Measurements from ENCODE around the gene NPFFR1.
"Not testable (repeated sequence)": the region's sequence is repeated elsewhere in the genome, so short reads cannot be mapped to it uniquely, and the experiment has no call there.

The NPFFR1 gene

DNA sequence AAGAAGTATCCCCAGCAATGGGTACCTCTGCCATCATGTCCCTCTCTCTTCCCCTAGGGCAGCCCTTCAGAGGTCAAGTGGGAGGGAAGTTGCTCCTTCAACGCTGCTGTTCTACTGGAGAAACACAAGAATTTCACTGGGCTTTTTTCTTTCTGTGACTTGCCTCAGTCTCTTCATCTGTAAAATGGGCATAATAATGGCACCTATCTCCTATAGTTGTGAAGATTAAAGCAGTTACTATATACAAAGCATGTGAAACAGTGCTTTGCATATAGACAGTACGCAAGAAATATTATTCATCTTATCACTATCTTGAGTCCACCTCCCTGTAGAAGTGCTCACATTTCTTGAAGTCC, 1.6 kb upstream of the NPFFR1 start:
- DNase-seq (ENCODE audit: low spot score) = no peak

DNA sequence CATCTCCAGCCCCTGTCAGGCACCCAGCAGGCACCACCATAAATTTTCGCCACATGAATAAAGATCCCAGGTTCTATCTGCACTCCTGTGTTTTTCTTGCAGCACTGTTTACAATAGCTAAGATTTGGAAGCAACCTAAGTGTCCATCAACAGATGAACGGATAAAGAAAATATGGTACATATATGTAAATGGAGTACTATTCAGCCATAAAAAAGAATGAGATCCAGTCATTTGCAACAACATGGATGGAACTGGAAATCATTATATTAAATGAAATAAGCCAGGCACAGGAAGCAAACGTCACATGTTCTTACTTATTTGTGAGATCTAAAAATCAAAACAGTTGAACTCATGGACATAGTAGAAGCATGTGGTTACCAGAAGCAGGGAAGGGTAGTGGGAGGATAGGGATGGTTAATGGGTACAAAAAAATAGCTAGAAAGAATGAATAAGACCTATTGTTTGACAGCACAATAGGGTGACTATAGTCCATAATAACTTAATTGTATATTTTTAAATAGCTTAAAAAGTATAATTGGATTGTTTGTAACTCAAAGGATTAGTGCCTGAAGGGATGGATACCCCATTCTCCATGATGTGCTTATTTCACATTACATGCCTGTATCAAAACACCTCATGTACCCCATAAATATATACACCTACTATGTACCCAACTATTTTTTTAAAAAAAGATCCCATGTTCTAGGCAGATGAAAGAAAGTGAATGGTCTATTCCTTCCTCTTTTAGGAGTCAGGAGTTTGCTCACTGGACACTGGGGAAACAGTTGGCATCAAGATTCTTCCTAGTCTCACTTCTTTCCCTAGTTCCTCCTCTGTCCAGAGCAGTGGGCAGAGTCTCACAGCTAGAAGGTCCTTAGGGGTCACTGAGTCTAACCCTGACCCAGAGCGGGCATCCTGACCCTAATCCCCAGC, 1.0 kb upstream of the NPFFR1 start:
- no peak for DNase-seq (ENCODE audit: low spot score)

GRCh38 chr10:70283071-70283444, 746 bp downstream of the NPFFR1 start:
- DNase-seq (ENCODE audit: low spot score) = no peak

DNA sequence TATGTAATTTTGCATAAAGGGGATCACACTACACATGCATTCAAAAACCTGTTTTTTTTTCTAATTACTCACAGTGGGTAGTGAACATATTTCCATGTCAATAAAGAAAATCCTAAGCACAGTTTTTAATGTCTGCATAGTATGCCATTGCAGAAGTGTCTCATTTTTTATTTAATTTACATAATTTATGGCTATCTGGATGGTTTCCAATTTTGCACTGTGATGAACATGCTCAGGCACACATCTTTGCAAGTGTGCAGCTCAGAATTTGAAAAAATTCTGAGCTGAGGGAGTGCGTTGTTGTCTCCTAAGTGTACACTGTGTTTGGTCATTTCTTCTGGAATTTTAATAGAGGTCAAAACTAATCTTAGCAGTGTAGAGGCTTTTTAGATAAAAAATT, 2.2 kb downstream of the NPFFR1 start:
- no peak for DNase-seq (ENCODE audit: low spot score)

DNA sequence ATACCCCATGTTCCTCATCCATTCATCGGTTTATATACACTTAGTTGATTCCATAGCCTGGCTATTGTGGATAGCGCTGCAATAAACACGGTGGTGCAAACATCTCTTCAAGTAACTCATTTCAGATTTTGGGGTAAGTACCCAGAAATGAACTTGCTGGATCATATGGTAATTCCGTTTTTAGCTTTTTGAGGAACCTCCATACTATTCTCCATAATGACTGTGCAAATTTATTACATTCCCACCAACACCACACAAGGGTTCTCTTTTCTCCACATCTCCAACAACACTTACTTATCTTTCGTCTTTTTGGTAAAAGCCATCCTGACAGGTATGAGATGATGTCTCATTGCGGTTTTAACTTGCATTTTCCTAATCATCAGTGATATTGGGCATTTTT, 3.7 kb downstream of the NPFFR1 start:
- DNase-seq (ENCODE audit: low spot score) = no peak

DNA sequence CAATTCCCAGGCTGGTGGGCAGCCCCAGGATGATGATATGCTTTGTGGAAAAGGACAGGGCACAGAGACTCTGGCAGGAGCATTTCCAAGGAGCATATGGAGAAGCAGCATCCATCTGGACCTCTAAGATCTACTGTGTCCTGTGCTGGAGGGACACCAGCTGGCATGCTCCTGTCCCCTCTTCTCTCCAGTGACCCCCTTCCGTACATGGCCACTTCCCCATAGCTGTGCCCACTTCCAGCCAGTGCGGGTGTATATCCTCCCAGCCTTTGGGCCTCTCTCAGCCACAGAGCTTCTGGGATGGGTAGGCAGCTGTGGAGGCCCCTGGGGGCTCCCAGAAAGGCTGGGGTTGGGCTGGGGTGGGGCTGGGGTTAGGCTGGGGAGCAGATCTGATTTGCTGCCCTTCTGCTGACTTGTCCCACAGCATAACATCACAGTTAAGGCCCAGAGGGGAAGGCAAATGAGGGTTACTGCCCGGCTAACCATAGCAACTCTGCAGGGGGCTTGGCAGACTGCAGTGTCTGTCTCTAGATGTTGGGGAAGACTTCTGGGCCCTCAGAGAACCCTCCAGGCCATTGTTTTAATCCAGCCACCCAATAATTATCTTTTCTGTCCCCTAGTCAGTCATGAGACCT, 6.3 kb downstream of the NPFFR1 start:
- DNase-seq (ENCODE audit: low spot score) = no peak

- peak; percentile 83 for DNase-seq (ENCODE audit: low spot score)
Measured at GRCh38 chr10:70274643-70275042, 9.2 kb downstream of the NPFFR1 start.

GRCh38 chr10:70272925-70273316, 10.9 kb downstream of the NPFFR1 start:
- DNase-seq (ENCODE audit: low spot score) = peak; percentile 37

GRCh38 chr10:70271996-70272924, 11.5 kb downstream of the NPFFR1 start:
- DNase-seq (ENCODE audit: low spot score) = no peak

DNA sequence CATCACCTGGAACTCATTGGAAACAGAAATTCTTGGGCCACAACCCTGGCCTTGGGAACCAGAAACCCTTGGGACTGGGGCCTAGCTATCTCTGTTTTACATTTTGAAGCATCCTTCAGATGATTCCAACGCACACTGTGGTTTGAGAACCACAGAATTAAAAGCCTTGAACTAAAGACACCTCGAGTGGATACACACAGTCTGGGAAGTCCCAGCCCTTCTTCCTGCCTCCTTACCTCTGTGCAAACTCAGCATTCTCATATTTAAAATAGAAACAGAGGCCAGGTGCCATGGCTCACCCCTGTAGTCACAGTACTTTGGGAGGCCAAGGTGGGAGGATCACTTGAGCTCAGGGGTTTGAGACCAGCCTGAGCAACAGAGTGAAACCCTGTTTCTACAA, 12.9 kb downstream of the NPFFR1 start:
- DNase-seq (ENCODE audit: low spot score) = no peak

- no peak for DNase-seq (ENCODE audit: low spot score)
Measured at GRCh38 chr10:70269741-70270140, 14.1 kb downstream of the NPFFR1 start.

- DNase-seq (ENCODE audit: low spot score) = no peak
Measured at GRCh38 chr10:70268376-70268775, 15.4 kb downstream of the NPFFR1 start.

GRCh38 chr10:70267161-70267933, 16.5 kb downstream of the NPFFR1 start:
- peak; percentile 92 for DNase-seq (ENCODE audit: low spot score)

DNA sequence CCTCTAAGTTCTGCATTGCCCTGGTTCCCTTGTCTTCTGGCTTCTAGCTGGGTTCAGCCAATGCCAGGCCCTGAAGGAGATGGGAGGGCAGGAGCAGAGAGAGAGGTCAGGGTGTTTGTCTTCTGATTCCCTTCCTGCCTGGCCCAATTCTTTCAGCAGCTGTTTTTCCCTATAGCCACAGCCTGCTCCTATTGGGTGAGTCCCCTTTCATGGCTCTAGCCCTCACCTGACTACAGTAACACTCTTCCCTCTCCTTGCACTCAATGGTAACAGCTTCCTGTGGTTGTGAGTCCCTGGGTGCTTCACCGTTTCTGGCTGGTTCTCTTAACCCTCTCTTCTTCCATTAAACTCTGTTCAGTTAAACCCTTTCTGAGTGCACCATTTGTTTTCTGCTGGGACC, 17.1 kb downstream of the NPFFR1 start:
- DNase-seq (ENCODE audit: low spot score) = no peak

GRCh38 chr10:70266056-70266455, 17.7 kb downstream of the NPFFR1 start:
- DNase-seq (ENCODE audit: low spot score) = no peak

GRCh38 chr10:70265032-70265689, 18.6 kb downstream of the NPFFR1 start:
- no peak for DNase-seq (ENCODE audit: low spot score)

DNA sequence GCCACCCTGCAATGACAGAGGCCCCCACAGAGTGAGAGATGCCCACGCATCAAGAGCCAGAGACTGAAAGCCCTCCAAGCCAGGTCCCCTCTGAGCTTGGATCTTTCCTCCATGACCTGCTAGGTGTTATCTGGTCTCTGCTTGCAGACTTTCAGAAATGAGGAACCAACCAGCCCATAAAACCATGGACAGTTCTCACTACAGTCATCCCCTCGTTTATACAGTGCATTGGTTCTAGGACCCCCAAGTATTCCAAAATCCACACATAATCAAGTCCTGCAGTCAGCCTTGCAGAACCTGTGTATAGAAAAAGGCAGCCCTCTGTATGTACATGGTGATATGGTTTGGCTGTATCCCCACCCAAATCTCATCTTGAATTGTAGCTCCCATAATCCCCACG, 23.1 kb downstream of the NPFFR1 start:
- DNase-seq (ENCODE audit: low spot score) = no peak

DNA sequence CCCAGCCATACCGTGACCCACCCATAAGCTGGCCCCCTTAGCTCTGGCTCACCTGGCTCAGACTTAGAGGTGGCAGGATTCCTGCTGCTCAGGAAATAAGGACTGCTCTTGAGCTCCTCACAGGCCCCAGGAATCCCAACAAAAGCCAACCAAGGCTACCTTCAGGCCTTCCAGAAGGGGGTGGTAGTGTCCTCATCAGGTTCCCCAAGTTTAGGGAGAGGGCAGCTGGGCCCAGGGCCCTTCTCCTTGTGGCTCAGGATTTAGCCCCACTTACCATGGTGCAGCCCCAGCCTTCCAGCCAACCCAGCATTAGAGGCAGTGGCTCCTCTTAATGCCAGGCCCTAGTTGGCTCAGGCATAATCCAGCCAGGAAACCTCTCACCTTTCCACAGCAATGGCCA, 23.5 kb downstream of the NPFFR1 start:
- DNase-seq (ENCODE audit: low spot score) = no peak

DNA sequence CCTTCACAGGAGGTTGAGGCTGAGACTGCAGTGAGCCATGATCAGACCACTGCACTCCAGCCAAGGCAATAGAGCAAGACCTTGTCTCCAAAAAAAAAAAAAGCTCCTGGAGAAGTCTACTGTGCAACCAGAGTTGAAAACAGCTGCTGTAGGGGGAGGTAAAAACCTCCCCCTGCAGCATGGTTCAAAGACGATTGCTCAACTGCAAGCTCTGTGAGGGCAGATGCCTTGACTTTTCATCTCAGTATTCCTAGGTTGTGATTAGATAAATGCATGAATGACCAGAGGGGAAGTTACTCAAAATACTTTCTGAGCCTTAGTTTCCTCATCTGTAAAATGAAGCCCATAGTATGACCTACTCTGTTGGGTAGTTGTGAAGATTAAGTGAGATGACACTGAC, 25.6 kb downstream of the NPFFR1 start:
- DNase-seq (ENCODE audit: low spot score) = no peak

- not testable (repeated sequence) for DNase-seq (ENCODE audit: low spot score)
Measured at GRCh38 chr10:70257816-70258215, 26.0 kb downstream of the NPFFR1 start.

DNA sequence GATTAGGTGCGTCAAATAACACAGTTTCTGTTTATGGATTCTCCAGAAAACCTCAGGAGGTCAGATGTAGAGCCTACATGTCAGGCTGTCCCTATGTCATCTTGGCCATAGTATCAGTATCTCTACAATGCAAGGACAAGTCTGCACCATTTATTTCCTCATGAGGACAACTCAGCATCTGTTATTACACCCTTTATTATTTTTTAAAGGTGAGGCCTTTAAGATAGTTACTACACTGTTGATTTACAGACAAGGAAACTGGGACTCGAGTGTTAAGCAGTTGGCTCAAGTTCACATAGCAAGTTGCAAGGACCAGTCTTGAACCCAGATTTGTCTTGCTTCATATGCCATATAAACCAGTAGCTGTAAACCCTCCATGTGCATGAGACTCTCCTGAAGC, 27.3 kb downstream of the NPFFR1 start:
- no peak for DNase-seq (ENCODE audit: low spot score)
